Breast epithelium (tissue), 3 donors: ENCODE measurements around the gene CHD6.

Experiments
- POLR2A ChIP-seq: fragments of 450-650 bp; IDR thresholded peaks from one replicate; pipeline ENCODE4 v1.6.1; 2016; ENCODE audit warnings: antibody characterized with exemption, mild to moderate bottlenecking, moderate library complexity
- POLR2AphosphoS5 ChIP-seq, 3 donors: sonication (generic); formaldehyde crosslinking; IDR thresholded peaks; one replicate each; pipeline ENCODE4 v1.6.1; 2017; ENCODE audit warnings: antibody characterized with exemption in 3 of 3
- TF ChIP-seq, protein P1 (sequence below), 3 donors: fragments of 450-650 bp; IDR thresholded peaks; one replicate each; pipeline ENCODE4 v1.5.1; 2016 to 2017; ENCODE audit warnings: antibody characterized with exemption in 3 of 3, mild to moderate bottlenecking in 3 of 3, moderate library complexity in 3 of 3

DNA sequence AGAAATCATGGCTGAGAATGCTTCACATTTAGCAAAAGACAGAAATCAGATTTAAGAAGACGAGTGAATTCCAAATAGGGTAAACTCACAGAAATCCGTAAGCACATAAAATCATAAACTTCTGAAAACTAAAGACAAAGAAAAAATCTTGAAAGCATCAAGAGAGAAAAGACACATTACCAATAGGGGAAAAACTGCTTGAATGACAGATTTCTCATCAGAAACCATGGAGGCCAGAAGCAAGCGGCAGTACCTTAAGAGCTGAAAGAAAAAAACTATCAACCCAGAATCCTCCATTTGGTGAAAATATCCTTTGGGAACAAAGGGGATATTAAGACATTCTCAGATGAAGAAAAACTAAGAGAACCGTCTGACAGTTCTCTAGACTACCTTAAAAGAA is 185.0 kb downstream of the CHD6 start:
- TF ChIP-seq, protein P1, sequence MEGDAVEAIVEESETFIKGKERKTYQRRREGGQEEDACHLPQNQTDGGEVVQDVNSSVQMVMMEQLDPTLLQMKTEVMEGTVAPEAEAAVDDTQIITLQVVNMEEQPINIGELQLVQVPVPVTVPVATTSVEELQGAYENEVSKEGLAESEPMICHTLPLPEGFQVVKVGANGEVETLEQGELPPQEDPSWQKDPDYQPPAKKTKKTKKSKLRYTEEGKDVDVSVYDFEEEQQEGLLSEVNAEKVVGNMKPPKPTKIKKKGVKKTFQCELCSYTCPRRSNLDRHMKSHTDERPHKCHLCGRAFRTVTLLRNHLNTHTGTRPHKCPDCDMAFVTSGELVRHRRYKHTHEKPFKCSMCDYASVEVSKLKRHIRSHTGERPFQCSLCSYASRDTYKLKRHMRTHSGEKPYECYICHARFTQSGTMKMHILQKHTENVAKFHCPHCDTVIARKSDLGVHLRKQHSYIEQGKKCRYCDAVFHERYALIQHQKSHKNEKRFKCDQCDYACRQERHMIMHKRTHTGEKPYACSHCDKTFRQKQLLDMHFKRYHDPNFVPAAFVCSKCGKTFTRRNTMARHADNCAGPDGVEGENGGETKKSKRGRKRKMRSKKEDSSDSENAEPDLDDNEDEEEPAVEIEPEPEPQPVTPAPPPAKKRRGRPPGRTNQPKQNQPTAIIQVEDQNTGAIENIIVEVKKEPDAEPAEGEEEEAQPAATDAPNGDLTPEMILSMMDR (IDR thresholded peaks at IDR 0.05), result no peak
- TF ChIP-seq POLR2AphosphoS5 (IDR thresholded peaks at IDR 0.05), result no peak
- TF ChIP-seq POLR2A, result no peak
